Lower leg skin (tissue), 4 donors: ENCODE measurements around the gene ZDHHC8. TPM values are rescaled to one million over a fixed set of nuclear protein-coding genes. Genes with fewer than 3 reads are reported as not detected.

ENCODE experiments used
- DNase-seq, 2 donors: peaks; one replicate each; pipeline ENCODE4 v3.0.0-alpha.2; 2019; ENCODE audit warnings: low spot score in 2 of 2
- H3K4me3 ChIP-seq: fragments of 200-600 bp; sonication (generic); 2 replicates; pipeline ENCODE4 v1.5.1; 2017; ENCODE audit warnings: mild to moderate bottlenecking, low read depth; ENCODE audit not compliant: poor library complexity, severe bottlenecking
- CTCF ChIP-seq, 3 donors: fragments of 450-650 bp; IDR thresholded peaks; one replicate each; pipeline ENCODE4 v1.5.1; 2016; ENCODE audit warnings: antibody characterized with exemption in 3 of 3, mild to moderate bottlenecking in 3 of 3, moderate library complexity in 2 of 3
- POLR2A ChIP-seq, 2 donors: fragments of 450-650 bp; IDR thresholded peaks; one replicate each; pipeline ENCODE4 v1.6.1; 2016 to 2017; ENCODE audit warnings: antibody characterized with exemption in 2 of 2, mild to moderate bottlenecking in 1 of 2, moderate library complexity in 1 of 2
- WGBS, 2 donors: methylation state at CpG; one replicate each; pipeline ENCODE4 v1.1.5; 2018; 5-methylcytosine and 5-hydroxymethylcytosine counted together
- intact Hi-C: fragments of 100-400 bp; cut with DNase I; formaldehyde crosslinking; loops from one replicate; pipeline ENCODE4 v1.15.0; 2023; ENCODE audit warnings: low total_unique reads
- total RNA-seq, 4 donors: library from RNA; depleted of rRNA; stranded (reverse); fragments of >200 nt; gene quantifications; one replicate each; pipeline ENCODE4 v1.1.0, GENCODE V29; 2016

The ZDHHC8 gene
- total RNA-seq, 4 donors from 2014 or later, result 17.8 to 30.0 (median 26.1) TPM

GRCh38 chr22:20178915-20179227 is 47.3 kb downstream of the ZDHHC8 start:
- WGBS, 2 donors, result 75 to 85% methylated on average over 2 to 9 of the region's 10 CpGs
- intact Hi-C loops, result no loop called here
- TF ChIP-seq POLR2A (IDR thresholded peaks at IDR 0.05) (no peak), CTCF (IDR thresholded peaks at IDR 0.05) (no peak)
- no peak for DNase-seq
- no peak overlapping the region for H3K4me3 ChIP-seq

- DNase-seq, result no peak
- intact Hi-C loops, result no loop called here
- TF ChIP-seq CTCF (IDR thresholded peaks at IDR 0.05), result no peak
- 89 to 93% methylated on average over 15 to 24 of the region's 27 CpGs for WGBS, 2 donors
- H3K4me3 ChIP-seq, result no peak overlapping the region
Measured at GRCh38 chr22:20179455-20180244, 48.0 kb downstream of the ZDHHC8 start.

- no peak for DNase-seq
- WGBS, 2 donors, result 82 to 91% methylated on average over 5 to 11 of the region's 13 CpGs
- intact Hi-C loops, result no loop called here
- H3K4me3 ChIP-seq, result no peak overlapping the region
- TF ChIP-seq CTCF (IDR thresholded peaks at IDR 0.05) (no peak), POLR2A (IDR thresholded peaks at IDR 0.05) (no peak)
Measured at GRCh38 chr22:20180245-20180630, 48.6 kb downstream of the ZDHHC8 start.

GRCh38 chr22:20180640-20181039 is 49.0 kb downstream of the ZDHHC8 start:
- WGBS, 2 donors, result 72 to 78% methylated on average over 8 of the region's 8 CpGs
- no peak for DNase-seq
- TF ChIP-seq POLR2A (IDR thresholded peaks at IDR 0.05) (no peak), CTCF (IDR thresholded peaks at IDR 0.05) (no peak)
- no peak overlapping the region for H3K4me3 ChIP-seq
- intact Hi-C loops, result no loop called here

GRCh38 chr22:20181194-20181883 is 49.7 kb downstream of the ZDHHC8 start:
- intact Hi-C loops, result no loop called here
- no peak for DNase-seq
- no peak for TF ChIP-seq POLR2A (IDR thresholded peaks at IDR 0.05)
- H3K4me3 ChIP-seq, result no peak overlapping the region
- 65 to 66% methylated on average over 5 to 11 of the region's 17 CpGs for WGBS, 2 donors

GRCh38 chr22:20181884-20182236 is 50.3 kb downstream of the ZDHHC8 start:
- no peak overlapping the region for H3K4me3 ChIP-seq
- TF ChIP-seq CTCF (IDR thresholded peaks at IDR 0.05), result no peak
- no peak for TF ChIP-seq POLR2A (IDR thresholded peaks at IDR 0.05)
- intact Hi-C loops, result no loop called here
- WGBS, 2 donors, result 85 to 89% methylated on average over 11 to 18 of the region's 18 CpGs
- DNase-seq, result no peak
